Measurements from ENCODE around the gene PTCH2.

The PTCH2 gene

GRCh38 chr1:44842862-44843655, at the start of gene PTCH2:
Gene PTCH2 (minus strand): TSS chr1:44843253. CDS start chr1:44842932, 321 bp downstream.
- no peak for DNase-seq (ENCODE audit: low read depth in 3 of 3)

- DNase-seq (ENCODE audit: low read depth in 3 of 3) = no peak
Measured at GRCh38 chr1:44890007-44890406, 47.0 kb upstream of the PTCH2 start.

- no peak for DNase-seq (ENCODE audit: low read depth in 3 of 3)
Measured at GRCh38 chr1:44885406-44885805, 42.4 kb upstream of the PTCH2 start.

- DNase-seq (ENCODE audit: low read depth in 3 of 3) = no peak
Measured at GRCh38 chr1:44884746-44885145, 41.7 kb upstream of the PTCH2 start.

- no peak for DNase-seq (ENCODE audit: low read depth in 3 of 3)
Measured at GRCh38 chr1:44881011-44881632, 38.1 kb upstream of the PTCH2 start.

GRCh38 chr1:44874155-44874554, 31.1 kb upstream of the PTCH2 start:
- no peak for DNase-seq (ENCODE audit: low read depth in 3 of 3)

- no peak for DNase-seq (ENCODE audit: low read depth in 3 of 3)
Measured at GRCh38 chr1:44870096-44870495, 27.0 kb upstream of the PTCH2 start.

- no peak for DNase-seq (ENCODE audit: low read depth in 3 of 3)
Measured at GRCh38 chr1:44867801-44868200, 24.7 kb upstream of the PTCH2 start.

- DNase-seq (ENCODE audit: low read depth in 3 of 3) = no peak
Measured at GRCh38 chr1:44862829-44863401, 19.9 kb upstream of the PTCH2 start.

- no peak for DNase-seq (ENCODE audit: low read depth in 3 of 3)
Measured at GRCh38 chr1:44860891-44861425, 17.9 kb upstream of the PTCH2 start.

GRCh38 chr1:44860331-44860730, 17.3 kb upstream of the PTCH2 start:
- no peak for DNase-seq (ENCODE audit: low read depth in 3 of 3)

GRCh38 chr1:44857446-44857845, 14.4 kb upstream of the PTCH2 start:
- no peak for DNase-seq (ENCODE audit: low read depth in 3 of 3)

GRCh38 chr1:44855742-44856141, 12.7 kb upstream of the PTCH2 start:
- no peak for DNase-seq (ENCODE audit: low read depth in 3 of 3)

GRCh38 chr1:44854970-44855369, 11.9 kb upstream of the PTCH2 start:
- DNase-seq (ENCODE audit: low read depth in 3 of 3) = no peak

GRCh38 chr1:44853201-44853600, 10.1 kb upstream of the PTCH2 start:
- DNase-seq (ENCODE audit: low read depth in 3 of 3) = no peak

GRCh38 chr1:44851308-44851707, 8.3 kb upstream of the PTCH2 start:
- DNase-seq (ENCODE audit: low read depth in 3 of 3) = no peak

- no peak for DNase-seq (ENCODE audit: low read depth in 3 of 3)
Measured at GRCh38 chr1:44849575-44850132, 6.6 kb upstream of the PTCH2 start.

GRCh38 chr1:44848456-44849181, 5.6 kb upstream of the PTCH2 start:
- no peak for DNase-seq (ENCODE audit: low read depth in 3 of 3)

- no peak for DNase-seq (ENCODE audit: low read depth in 3 of 3)
Measured at GRCh38 chr1:44847845-44848244, 4.8 kb upstream of the PTCH2 start.

GRCh38 chr1:44846985-44847384, 3.9 kb upstream of the PTCH2 start:
- DNase-seq (ENCODE audit: low read depth in 3 of 3) = no peak

- DNase-seq (ENCODE audit: low read depth in 3 of 3) = no peak
Measured at GRCh38 chr1:44842486-44842861, 579 bp downstream of the PTCH2 start.

GRCh38 chr1:44839576-44839975, 3.5 kb downstream of the PTCH2 start:
- no peak for DNase-seq (ENCODE audit: low read depth in 3 of 3)
